K562 (cell line): ENCODE measurements around the gene CROCC2. TPM values are rescaled to one million over a fixed set of nuclear protein-coding genes. Genes with fewer than 3 reads are reported as not detected.

Experiments used
- ATAC-seq: fragments of 200-7000 bp; cut with Tn5 transposase; 3 replicates; pipeline ENCODE4 v1.9.1; 2020; ENCODE audit warnings: moderate library complexity
- BruUV-seq: library from RNA; stranded (reverse); fragments of 400-500 nt; replicated peaks from 2 replicates; lab custom pipeline; 2021; lab: Mats Ljungman, UMichigan
- CTCF ChIA-PET: fragments of 300-600 bp; formaldehyde crosslinking; extraction: SDS; loops from one replicate; lab custom pipeline; 2021; ENCODE audit warnings: low intra/inter-chr PET ratio; lab: Yijun Ruan, JAX
- POLR2A ChIA-PET: fragments of 300-600, 350-650 bp; sonication (Branson Sonifier 250); formaldehyde crosslinking; extraction: SDS; loops from one replicate; lab custom pipeline; 2021; ENCODE audit warnings: antibody characterized with exemption, inconsistent platforms; lab: Yijun Ruan, JAX
- DNase-seq, 4 experiments: peaks; one replicate each; pipeline versions ENCODE4 v3.0.0 to v3.0.0-alpha.2; 2011 to 2018; ENCODE audit warnings: low spot score in 3 of 4, mixed read lengths in 3 of 4; ENCODE audit errors: extremely low read depth in 1 of 4
- FAIRE-seq: peaks from 2 replicates; lab custom pipeline; 2011; peaks lifted over from hg19 to GRCh38; lab: Jason Lieb, UNC
- H2AFZ ChIP-seq: 2 replicates; pipeline ENCODE4 v1.6.0; 2011; ENCODE audit warnings: low read depth, low read length, control low read depth, inconsistent platforms
- H3K27ac ChIP-seq: fragments of 200-600 bp; 3 replicates; pipeline ENCODE4 v1.8.0; 2011; ENCODE audit warnings: low read depth, mild to moderate bottlenecking, control low read depth, inconsistent platforms, low read length, moderate library complexity, mixed read lengths; ENCODE audit errors: extremely low read depth
- H3K27me3 ChIP-seq, 2 experiments: fragments of 300-600 bp in 1 of 2; 2 replicates in 1 of 2; 3 replicates in 1 of 2; pipeline versions ENCODE4 v1.6.0 to v1.8.0; 2011; ENCODE audit warnings: inconsistent platforms in 2 of 2, low read length in 2 of 2, mild to moderate bottlenecking in 1 of 2, mixed read lengths in 1 of 2, moderate library complexity in 1 of 2; ENCODE audit not compliant: control insufficient read depth in 2 of 2, insufficient read depth in 2 of 2
- H3K36me3 ChIP-seq: fragments of 300-600 bp; 3 replicates; pipeline ENCODE4 v1.8.0; 2011; ENCODE audit warnings: mild to moderate bottlenecking, low read length, inconsistent platforms; ENCODE audit not compliant: control insufficient read depth, insufficient read depth
- H3K4me1 ChIP-seq, 2 experiments: fragments of 200-600 bp in 1 of 2; replicated peaks in 1 of 2; 2 replicates in 1 of 2; 3 replicates in 1 of 2; pipeline versions ENCODE4 v1.5.1 to v1.8.0; 2011; ENCODE audit warnings: inconsistent platforms in 2 of 2, low read length in 2 of 2, mild to moderate bottlenecking in 1 of 2, mixed read lengths in 1 of 2, moderate library complexity in 1 of 2; ENCODE audit not compliant: control insufficient read depth in 2 of 2, insufficient read depth in 2 of 2
- H3K4me2 ChIP-seq: 2 replicates; pipeline ENCODE4 v1.6.1; 2011; ENCODE audit warnings: low read length, control low read depth, inconsistent platforms, mixed read lengths; ENCODE audit not compliant: insufficient read depth
- H3K4me3 ChIP-seq: fragments of 200-600 bp; sonication (generic), shearing (Covaris generic); 2 replicates; pipeline ENCODE4 v1.5.1; 2016; ENCODE audit warnings: control low read depth, inconsistent platforms
- H3K79me2 ChIP-seq: fragments of 200-600 bp; 3 replicates; pipeline ENCODE4 v1.8.0; 2011; ENCODE audit warnings: low read length, inconsistent platforms; ENCODE audit not compliant: control insufficient read depth, insufficient read depth
- H3K9ac ChIP-seq, 2 experiments: 2 replicates each; pipeline versions ENCODE4 v1.6.0 to v1.6.1; 2011; ENCODE audit warnings: low read depth in 2 of 2, low read length in 2 of 2, control low read depth in 1 of 2, inconsistent platforms in 1 of 2, mild to moderate bottlenecking in 1 of 2, mixed read lengths in 1 of 2; ENCODE audit not compliant: insufficient read depth in 1 of 2
- H3K9me1 ChIP-seq: one replicate; pipeline ENCODE4 v1.6.0; 2011; ENCODE audit warnings: inconsistent platforms, mild to moderate bottlenecking, low read length, moderate library complexity; ENCODE audit not compliant: control insufficient read depth, insufficient read depth
- H3K9me3 ChIP-seq: replicated peaks from 2 replicates; pipeline ENCODE4 v1.5.1; 2011; ENCODE audit warnings: low read depth, low read length, inconsistent platforms; ENCODE audit not compliant: control insufficient read depth, insufficient read depth
- H4K20me1 ChIP-seq: replicated peaks from 2 replicates; pipeline ENCODE4 v1.6.1; 2011; ENCODE audit warnings: low read length, inconsistent platforms, mixed read lengths; ENCODE audit not compliant: control insufficient read depth, insufficient read depth
- HCFC1 ChIP-seq: IDR thresholded peaks from 2 replicates; pipeline ENCODE4 v1.6.1; 2012; ENCODE audit warnings: low read depth, low read length, improper control_type of control experiment
- LCOR ChIP-seq: sonication (generic); formaldehyde crosslinking; IDR thresholded peaks from 2 replicates; pipeline ENCODE4 v1.8.0; 2022; ENCODE audit warnings: mild to moderate bottlenecking, missing genetic modification reagents
- OTX1 ChIP-seq: fragments of 450-650 bp; formaldehyde crosslinking; IDR thresholded peaks from 2 replicates; pipeline ENCODE4 v1.4.0; 2022; ENCODE audit warnings: mild to moderate bottlenecking
- PTRF ChIP-seq: fragments of 450-650 bp; IDR thresholded peaks from 2 replicates; pipeline ENCODE4 v1.6.1; 2016; ENCODE audit warnings: mild to moderate bottlenecking, missing genetic modification characterization, missing compliant biosample characterization
- SETDB1 ChIP-seq: IDR thresholded peaks from one replicate; pipeline ENCODE4 v1.6.1; 2012; ENCODE audit warnings: low read length, control low read depth, inconsistent platforms
- THAP12 ChIP-seq: fragments of 250-450 bp; sonication (Bioruptor Pico); IDR thresholded peaks from 2 replicates; pipeline ENCODE4 v1.9.0; 2021; ENCODE audit warnings: mild to moderate bottlenecking, inconsistent platforms
- ZEB2 ChIP-seq: fragments of 450-650 bp; IDR thresholded peaks from 2 replicates; pipeline ENCODE4 v1.6.1; 2016
- ZNF311 ChIP-seq: fragments of 250-450 bp; sonication (Bioruptor Pico); IDR thresholded peaks from 2 replicates; pipeline ENCODE4 v1.4.0; 2020; ENCODE audit warnings: mild to moderate bottlenecking, moderate library complexity
- ZNF740 ChIP-seq, 3 experiments: fragments of 200-800 bp in 1 of 3; sonication (Bioruptor generic) in 1 of 3; sonication (generic) in 1 of 3; formaldehyde crosslinking in 1 of 3; IDR thresholded peaks; 2 replicates each; pipeline versions ENCODE4 v1.6.1 to v1.8.0; 2016 to 2022; ENCODE audit warnings: mild to moderate bottlenecking in 2 of 3, missing compliant biosample characterization in 2 of 3, missing genetic modification characterization in 2 of 3, missing genetic modification reagents in 1 of 3
- WGBS: fragments of 100-300 bp; shearing (Covaris generic); methylation state at CpG from one replicate; pipeline ENCODE4 v1.1.6; 2016; ENCODE audit warnings: low coverage, mixed read lengths; ENCODE audit not compliant: insufficient coverage; ENCODE audit errors: missing lambda C conversion rate; 5-methylcytosine and 5-hydroxymethylcytosine counted together
- in situ Hi-C: fragments of 300-500 bp; cut with MboI; formaldehyde crosslinking; loops from 4 replicates; pipeline ENCODE4 v1.15.0; 2018; ENCODE audit warnings: inconsistent platforms, mixed read lengths
- intact Hi-C: fragments of 100-400 bp; cut with micrococcal nuclease; formaldehyde crosslinking; loops from 2 replicates; pipeline ENCODE4 v1.14.2; 2022
- polyA plus RNA-seq, 8 experiments: library from polyadenylated mRNA; depleted of rRNA in 4 of 8; stranded (reverse) in 5 of 8; unstranded in 3 of 8; fragments of >200 nt; fragmentation: Nextera tagmentation in 2 of 8; fragmentation: Illumina TruSeq in 1 of 8; extraction: Ambion mirVana in 2 of 8; extraction: Trizol in 1 of 8; gene quantifications; 2 replicates each; pipeline versions ENCODE4 v1.2.1 to v1.2.3, GENCODE V29; 2011 to 2014; ENCODE audit warnings: inconsistent platforms in 1 of 8, missing spikeins in 1 of 8
- total RNA-seq, 7 experiments: library from RNA; depleted of rRNA in 6 of 7; stranded (reverse); fragments of >200 nt in 6 of 7; fragmentation: Illumina TruSeq in 2 of 7; extraction: Trizol in 2 of 7; gene quantifications; 2 replicates each; pipeline versions ENCODE4 v1.2.1 to v1.2.3, GENCODE V29; 2011 to 2021; ENCODE audit warnings: low replicate concordance in 1 of 7

CROCC2 gene
- total and polyA plus RNA-seq, 9 of the 15 experiments (the other 6 are each of a cell fraction or from before 2014, with no cell fraction given): not detected

- 25% methylated on average over 13 of the region's 13 CpGs for whole genome bisulfite sequencing
- no peak for FAIRE-seq
These were observed 109.3 kb downstream of the CROCC2 start for GRCh38 chr2:241015439-241015838.

More at GRCh38 chr2:241015439-241015838, 109.3 kb downstream of the CROCC2 start:
- intact Hi-C loops: no loop called here
- BruUV-seq: no TSS peak
- Histone ChIP-seq H3K36me3 (no peaks in the 10 kb centered on the region), H2AFZ (no peak overlapping the region), H3K27me3 (peaks cover 0 to 51% of the 10 kb centered on the region in 2 experiments; a peak in 3 of 5 replicates), H3K4me2 (no peak overlapping the region), H3K9me1 (no peaks in the 10 kb centered on the region), H3K4me3 (no peak overlapping the region), H3K79me2 (no peaks in the 10 kb centered on the region), H3K9ac (no peak overlapping the region), H3K27ac (no peak overlapping the region), H3K4me1 (no peaks in the 10 kb centered on the region; a peak in 1 of 5 replicates)
- ChIA-PET POLR2A (no interaction called here), CTCF (no interaction called here)
- ATAC-seq (no peak), DNase-seq (no peak)
- in situ Hi-C loops: no loop called here
- TF ChIP-seq OTX1 (CRISPR knock-in tag): no peak
- TF ChIP-seq ZNF740 (CRISPR knock-in tag; IDR thresholded peaks at IDR 0.05): no peak
- TF ChIP-seq ZNF740 (tag; IDR thresholded peaks at IDR 0.05): no peak
- TF ChIP-seq LCOR (CRISPR knock-in tag): no peak
- no peak for TF ChIP-seq ZNF311 (CRISPR knock-in tag)
- TF ChIP-seq ZEB2: no peak
- no peak for TF ChIP-seq THAP12 (CRISPR knock-in tag)
- no peak for TF ChIP-seq SETDB1
- TF ChIP-seq PTRF (tag): no peak
- TF ChIP-seq HCFC1: no peak
- TF ChIP-seq, all 486 proteins: peak for 0
- no peaks in the 10 kb centered on the region for H4K20me1 ChIP-seq
- H3K9me3 ChIP-seq: no peaks in the 10 kb centered on the region
